ENCODE measurements around the gene OR7G3. TPM values are rescaled to one million over a fixed set of nuclear protein-coding genes. Genes with fewer than 3 reads are reported as not detected.

OR7G3 gene
- total and polyA plus RNA-seq, 3 experiments from 2014 or later = not detected

GRCh38 chr19:9086761-9087160 lies 40.0 kb downstream of the OR7G3 start, which contains the start of gene OR1M1:
Gene OR1M1, plus strand, starts transcription at chr19:9087061. Its CDS starts 6,184 bp downstream, at chr19:9093245.
- CTCF ChIA-PET = no interaction called here
- no peaks in the 10 kb centered on the region for H3K9me3 ChIP-seq (ENCODE audit: low read length)
- H3K9me3 Mint-ChIP-seq = peaks cover 0 to 3% (median 0%) of the 10 kb centered on the region in 5 donors
- H3K4me3 Mint-ChIP-seq = no peak within 1 kb of the TSS
- no peaks in the 10 kb centered on the region for H3K36me3 Mint-ChIP-seq
- no peak for DNase-seq
- H3K4me1 ChIP-seq (ENCODE audit: insufficient read depth, low read length) = no peaks in the 10 kb centered on the region
- H3K4me1 Mint-ChIP-seq = no peaks in the 10 kb centered on the region
- POLR2A ChIA-PET = interaction anchor here (0.5 kb wide), 1 partner anchor 82 kb away, joined by 5 read pairs; no protein-coding TSS in a partner anchor
- peak within 1 kb of the TSS in 1 of 8 donors; percentile 14 for H3K27ac Mint-ChIP-seq
- peaks cover 5 to 37% of the 10 kb centered on the region in 2 donors for H3K27me3 Mint-ChIP-seq
- no peaks in the 10 kb centered on the region for H3K27me3 ChIP-seq (ENCODE audit: insufficient read depth, low read length, poor library complexity, severe bottlenecking)
- no peak within 1 kb of the TSS for H3K27ac ChIP-seq (ENCODE audit: low read depth, low read length)
- no peaks in the 10 kb centered on the region for H3K36me3 ChIP-seq (ENCODE audit: insufficient read depth, low read length)
- H3K4me3 ChIP-seq (ENCODE audit: low read length) = no peak within 1 kb of the TSS

- Mint-ChIP-seq H3K4me3 (no peak overlapping the region), H3K9me3 (no peaks in the 10 kb centered on the region), H3K27ac (peak overlapping the region in 1 of 8 donors; percentile 50), H3K36me3 (no peaks in the 10 kb centered on the region), H3K27me3 (peaks cover 0 to 1% of the 10 kb centered on the region in 2 donors), H3K4me1 (peaks cover 0 to 1% (median 0%) of the 10 kb centered on the region in 3 donors)
- Histone ChIP-seq H3K4me1 (ENCODE audit: insufficient read depth, low read length) (no peaks in the 10 kb centered on the region), H3K36me3 (ENCODE audit: insufficient read depth, low read length) (no peaks in the 10 kb centered on the region), H3K27me3 (ENCODE audit: insufficient read depth, low read length, poor library complexity, severe bottlenecking) (no peaks in the 10 kb centered on the region), H3K4me3 (ENCODE audit: low read length) (no peak overlapping the region), H3K9me3 (ENCODE audit: low read length) (no peaks in the 10 kb centered on the region), H3K27ac (ENCODE audit: low read depth, low read length) (no peak overlapping the region)
- DNase-seq = no peak
- POLR2A ChIA-PET = interaction anchor here (0.6 kb wide), 1 partner anchor 437 kb away, joined by 7 read pairs; no protein-coding TSS in a partner anchor
- CTCF ChIA-PET = no interaction called here
These were observed 48.1 kb downstream of the OR7G3 start for GRCh38 chr19:9078651-9079050.

- no peaks in the 10 kb centered on the region for H3K9me3 ChIP-seq (ENCODE audit: low read length)
- H3K27me3 ChIP-seq (ENCODE audit: insufficient read depth, low read length, poor library complexity, severe bottlenecking) = no peaks in the 10 kb centered on the region
- Mint-ChIP-seq H3K4me3 (no peak overlapping the region), H3K27me3 (peaks cover 0 to 1% of the 10 kb centered on the region in 2 donors), H3K27ac (no peak overlapping the region), H3K9me3 (no peaks in the 10 kb centered on the region), H3K36me3 (no peaks in the 10 kb centered on the region), H3K4me1 (peaks cover 0 to 1% (median 0%) of the 10 kb centered on the region in 3 donors)
- no peak for DNase-seq
- ChIA-PET POLR2A (no interaction called here), CTCF (no interaction called here)
- no peak overlapping the region for H3K4me3 ChIP-seq (ENCODE audit: low read length)
- H3K36me3 ChIP-seq (ENCODE audit: insufficient read depth, low read length) = no peaks in the 10 kb centered on the region
- no peak overlapping the region for H3K27ac ChIP-seq (ENCODE audit: low read depth, low read length)
- H3K4me1 ChIP-seq (ENCODE audit: insufficient read depth, low read length) = no peaks in the 10 kb centered on the region
These were observed 49.8 kb downstream of the OR7G3 start for GRCh38 chr19:9076901-9077300.

Other genes with a start within 250 kb of the OR7G3 start
- gene MUC16, start 116.5 kb downstream of the OR7G3 start, total RNA-seq = under 1 TPM; under 0.01 to 0.02 TPM
- gene MUC16, start 116.5 kb downstream of the OR7G3 start, polyA plus RNA-seq = 0.02 TPM
- not detected for gene OR1M1, start 39.9 kb downstream of the OR7G3 start, total RNA-seq
- not detected for gene OR1M1, start 39.9 kb downstream of the OR7G3 start, polyA plus RNA-seq
- not detected for gene OR7G2, start 19.5 kb downstream of the OR7G3 start, total RNA-seq
- not detected for gene OR7G2, start 19.5 kb downstream of the OR7G3 start, polyA plus RNA-seq
- gene OR7G1, start 11.2 kb downstream of the OR7G3 start, total RNA-seq = not detected
- not detected for gene OR7G1, start 11.2 kb downstream of the OR7G3 start, polyA plus RNA-seq
- 10 to 100 TPM; 54.1 to 59.7 TPM for gene ZNF317, start 13.4 kb upstream of the OR7G3 start, total RNA-seq
- gene ZNF317, start 13.4 kb upstream of the OR7G3 start, polyA plus RNA-seq = 50.7 TPM
- gene OR7D2, start 52.0 kb upstream of the OR7G3 start, total RNA-seq = not detected
- not detected for gene OR7D2, start 52.0 kb upstream of the OR7G3 start, polyA plus RNA-seq
- gene OR7D4, start 92.6 kb upstream of the OR7G3 start, total RNA-seq = not detected
- not detected for gene OR7D4, start 92.6 kb upstream of the OR7G3 start, polyA plus RNA-seq
- gene OR7E24, start 124.0 kb upstream of the OR7G3 start, total RNA-seq = not detected
- gene OR7E24, start 124.0 kb upstream of the OR7G3 start, polyA plus RNA-seq = not detected
- gene ZNF699, start 182.9 kb upstream of the OR7G3 start, total RNA-seq = 1 to 10 TPM; 5.5 to 5.9 TPM
- 11.3 TPM for gene ZNF699, start 182.9 kb upstream of the OR7G3 start, polyA plus RNA-seq
- gene ZNF559, start 197.2 kb upstream of the OR7G3 start, total RNA-seq = 10 to 100 TPM; 14.2 to 17.3 TPM
- gene ZNF559, start 197.2 kb upstream of the OR7G3 start, polyA plus RNA-seq = 36.2 TPM
- gene ZNF177, start 236.1 kb upstream of the OR7G3 start, total RNA-seq = under 1 TPM; 0.13 to 0.72 TPM
- gene ZNF177, start 236.1 kb upstream of the OR7G3 start, polyA plus RNA-seq = 0.63 TPM